GM18499 (cell line): ENCODE measurements around the gene PPA1.
"Not testable (repeated sequence)": the region's sequence is repeated elsewhere in the genome, so short reads cannot be mapped to it uniquely, and the experiment has no call there.

Experiments
- ATAC-seq: cut with Tn5 transposase; IDR thresholded peaks from one replicate; pipeline ENCODE4 v1.9.1; 2021; ENCODE audit warnings: moderate number of reproducible peaks; ENCODE audit not compliant: insufficient read depth, unreplicated experiment

Gene PPA1

DNA sequence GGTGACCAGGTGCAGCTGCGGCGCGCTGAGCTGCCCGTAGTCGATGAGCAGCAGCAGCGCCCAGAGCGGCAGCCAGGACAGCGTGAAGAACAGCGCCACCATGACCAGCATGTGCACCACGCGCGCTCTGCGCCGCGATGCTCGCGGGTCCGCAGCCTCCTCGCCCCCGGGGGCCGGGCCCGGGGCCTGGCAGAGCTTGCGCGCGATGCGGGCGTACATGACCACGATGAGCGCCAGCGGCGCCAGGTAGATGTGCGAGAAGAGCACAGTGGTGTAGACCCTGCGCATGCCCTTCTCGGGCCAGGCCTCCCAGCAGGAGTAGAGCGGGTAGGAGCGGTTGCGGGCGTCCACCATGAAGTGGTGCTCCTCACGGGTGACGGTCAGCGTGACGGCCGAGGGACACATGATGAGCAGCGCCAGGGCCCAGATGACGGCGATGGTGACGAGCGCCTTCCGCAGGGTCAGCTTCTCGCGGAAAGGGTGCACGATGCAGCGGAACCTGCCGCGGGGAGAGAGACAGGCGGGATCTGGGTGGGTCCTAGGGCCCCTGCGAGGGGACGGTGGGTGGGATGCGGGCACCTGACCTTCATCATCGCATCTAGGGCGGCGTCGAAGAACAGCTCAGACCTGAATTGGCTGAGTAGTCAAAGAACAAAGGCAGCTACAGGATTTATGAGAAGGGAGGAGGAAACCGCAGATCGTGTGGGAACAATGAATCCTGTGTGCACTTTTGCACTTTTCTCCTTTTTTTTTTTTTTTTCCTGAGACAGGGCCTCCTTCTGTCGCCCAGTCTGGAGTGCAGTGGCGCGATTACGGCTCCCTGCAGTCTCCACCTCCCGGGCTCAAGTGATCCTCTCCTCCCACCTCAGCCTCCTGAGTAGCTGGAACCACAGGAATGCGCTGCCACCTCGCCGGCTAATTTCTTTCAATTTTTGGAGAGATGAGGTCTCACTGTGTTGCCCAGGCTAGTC, 22.4 kb upstream of the PPA1 start:
- no peak for ATAC-seq

DNA sequence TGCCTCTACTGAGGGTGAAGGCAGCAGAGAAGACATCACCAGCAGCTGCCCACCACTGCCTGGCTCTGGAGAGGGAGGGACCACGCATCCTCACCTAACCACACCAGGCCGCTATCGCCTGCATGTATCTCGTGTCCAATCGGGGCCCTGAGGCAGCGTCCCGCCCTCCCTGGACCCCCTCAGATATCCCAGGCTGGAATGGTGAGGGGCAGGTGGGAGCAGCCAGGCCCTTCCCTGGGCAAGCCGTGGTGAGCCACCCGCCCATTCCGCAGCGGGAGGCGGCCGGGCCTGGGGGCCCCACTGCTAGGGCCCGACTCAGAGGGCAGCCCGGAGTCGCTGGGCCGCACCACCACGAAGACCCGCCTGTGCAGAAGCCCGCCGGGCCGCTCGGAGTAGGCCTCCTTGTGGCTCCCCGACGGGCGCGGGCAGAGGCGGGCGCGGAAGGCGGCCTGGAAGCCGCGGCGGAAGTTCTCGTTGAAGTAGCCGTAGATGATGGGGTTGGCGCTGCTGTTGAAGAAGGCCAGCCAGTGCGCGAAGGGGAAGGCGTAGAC, 21.6 kb upstream of the PPA1 start:
- ATAC-seq = no peak

DNA sequence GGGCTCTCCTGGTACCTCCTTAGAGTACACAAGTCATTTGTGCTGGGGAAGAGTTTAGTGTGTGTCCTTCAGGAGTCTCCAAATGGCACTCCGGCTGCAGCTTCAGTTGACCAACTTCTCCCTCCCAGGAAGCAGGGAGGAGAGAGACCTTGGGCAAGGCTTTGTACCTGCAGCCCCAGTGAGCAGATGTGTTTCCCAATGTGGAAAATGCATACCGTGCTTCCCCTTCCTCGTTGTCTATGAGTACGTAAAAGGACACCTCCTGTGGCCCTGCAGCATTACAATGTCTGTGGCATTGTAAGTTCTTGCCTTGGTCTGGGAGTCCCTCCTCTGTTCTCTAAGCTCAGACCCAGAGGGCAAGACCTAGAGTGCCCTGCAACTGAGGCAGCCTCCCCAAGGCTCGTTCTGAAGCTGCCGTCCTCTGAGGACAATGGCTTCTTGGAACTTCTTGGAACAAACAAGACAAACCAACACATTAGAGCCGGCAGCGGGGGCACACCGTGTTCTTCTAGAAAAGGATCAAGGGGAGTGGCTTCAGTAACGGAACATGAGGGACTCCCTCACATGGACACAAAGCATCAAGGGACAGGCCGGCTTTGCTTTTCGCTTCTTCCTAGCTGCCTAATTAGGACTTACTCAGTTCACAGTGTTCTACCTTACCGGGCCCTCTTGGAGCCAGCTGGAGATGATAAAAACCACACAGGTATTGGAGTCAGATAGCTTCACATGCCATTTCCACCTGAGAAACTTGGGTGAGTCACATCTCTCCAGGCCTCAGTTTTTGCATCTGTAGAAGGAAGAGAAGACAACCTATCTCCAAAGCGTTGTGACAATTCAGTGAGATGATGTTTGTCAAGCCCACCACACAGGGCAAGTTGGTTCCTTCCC, 20.9 kb upstream of the PPA1 start:
- ATAC-seq = no peak

DNA sequence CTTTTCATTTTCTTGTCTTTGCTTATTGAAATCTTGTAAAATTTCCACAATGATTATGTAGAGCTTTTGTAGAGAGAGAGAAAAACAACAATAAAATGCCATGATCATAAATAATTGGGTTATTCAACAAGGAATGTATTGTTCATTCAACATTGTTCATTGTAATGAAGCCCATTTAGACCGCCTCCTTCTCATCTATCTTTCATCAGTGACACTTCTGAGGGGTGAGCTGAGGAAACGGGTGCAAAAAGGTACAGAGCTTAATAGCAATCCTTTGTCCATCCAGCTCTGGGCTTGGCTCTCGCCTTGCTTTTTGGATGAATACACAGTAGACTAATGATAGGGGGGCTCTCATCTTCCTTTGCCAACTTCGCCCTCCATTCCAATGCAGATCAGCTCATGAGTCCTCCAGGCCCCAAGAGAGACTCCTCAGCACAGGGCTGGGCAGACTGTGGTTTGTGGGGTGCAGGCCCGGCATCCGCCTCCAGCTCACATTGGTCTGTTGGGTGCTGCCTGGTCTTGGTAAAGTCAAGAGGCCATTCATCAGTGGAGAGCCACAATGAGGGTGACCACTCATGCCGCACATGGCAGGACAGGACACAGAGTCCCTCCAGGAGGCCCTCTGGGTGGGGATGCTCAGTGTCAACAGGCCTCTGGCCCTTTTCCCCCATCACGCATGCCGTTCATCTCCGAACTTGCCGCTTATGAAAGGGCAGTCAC, 17.9 kb upstream of the PPA1 start:
- no peak for ATAC-seq

DNA sequence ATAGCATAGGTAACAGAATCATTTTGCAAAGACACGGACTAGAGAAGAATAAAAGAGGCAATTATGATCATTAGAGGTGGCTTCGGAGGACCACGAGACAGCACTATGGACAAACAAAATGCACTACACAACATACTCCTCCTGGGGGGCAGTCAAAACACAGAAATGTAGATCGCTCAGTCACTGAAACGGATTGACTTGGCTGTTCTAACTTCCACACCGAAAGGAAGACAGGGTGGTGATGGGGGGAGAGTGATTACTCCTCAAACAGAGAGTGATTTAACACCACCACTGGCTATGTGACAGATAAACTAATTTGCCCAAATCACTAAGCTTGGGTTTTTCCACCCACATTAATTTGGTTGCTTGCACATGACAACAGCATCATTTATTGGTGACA, 14.1 kb upstream of the PPA1 start:
- no peak for ATAC-seq

DNA sequence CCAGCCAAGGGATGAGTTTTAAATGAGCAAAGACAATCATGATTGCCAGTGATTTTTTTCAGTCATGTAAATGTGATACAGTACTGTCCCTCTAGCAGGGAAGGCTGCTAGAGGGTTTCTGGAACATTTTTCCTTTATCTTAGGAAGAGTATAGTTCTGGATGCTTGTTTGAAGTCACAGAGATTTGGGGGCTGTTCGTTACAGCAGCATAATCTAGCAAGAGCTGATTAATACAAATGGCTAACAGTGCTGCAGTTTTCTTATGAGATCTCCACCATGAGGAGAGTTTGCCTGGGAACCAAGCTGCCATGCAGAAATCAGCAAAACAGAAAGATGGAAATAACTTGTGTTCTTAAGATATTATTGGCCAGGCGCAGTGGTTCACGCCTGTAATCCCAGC, 7.9 kb upstream of the PPA1 start:
- no peak for ATAC-seq

DNA sequence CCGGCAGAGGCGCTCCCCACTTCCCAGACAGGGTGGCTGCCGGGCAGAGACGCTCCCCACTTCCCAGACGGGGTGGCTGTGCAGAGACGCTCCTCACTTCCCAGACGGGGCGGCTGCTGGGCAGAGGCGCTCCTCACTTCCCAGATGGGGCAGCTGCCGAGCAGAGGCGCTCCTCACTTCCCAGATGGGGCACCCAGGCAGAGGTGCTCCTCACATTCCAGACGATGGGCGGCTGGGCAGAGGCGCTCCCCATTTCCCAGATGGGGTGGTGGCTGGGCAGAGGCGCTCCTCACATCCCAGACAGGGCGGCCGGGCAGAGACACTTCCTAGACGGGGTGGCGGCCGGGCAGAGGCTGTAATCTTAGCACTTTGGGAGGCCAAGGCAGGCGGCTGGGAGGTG, 6.8 kb upstream of the PPA1 start:
- not testable (repeated sequence) for ATAC-seq

DNA sequence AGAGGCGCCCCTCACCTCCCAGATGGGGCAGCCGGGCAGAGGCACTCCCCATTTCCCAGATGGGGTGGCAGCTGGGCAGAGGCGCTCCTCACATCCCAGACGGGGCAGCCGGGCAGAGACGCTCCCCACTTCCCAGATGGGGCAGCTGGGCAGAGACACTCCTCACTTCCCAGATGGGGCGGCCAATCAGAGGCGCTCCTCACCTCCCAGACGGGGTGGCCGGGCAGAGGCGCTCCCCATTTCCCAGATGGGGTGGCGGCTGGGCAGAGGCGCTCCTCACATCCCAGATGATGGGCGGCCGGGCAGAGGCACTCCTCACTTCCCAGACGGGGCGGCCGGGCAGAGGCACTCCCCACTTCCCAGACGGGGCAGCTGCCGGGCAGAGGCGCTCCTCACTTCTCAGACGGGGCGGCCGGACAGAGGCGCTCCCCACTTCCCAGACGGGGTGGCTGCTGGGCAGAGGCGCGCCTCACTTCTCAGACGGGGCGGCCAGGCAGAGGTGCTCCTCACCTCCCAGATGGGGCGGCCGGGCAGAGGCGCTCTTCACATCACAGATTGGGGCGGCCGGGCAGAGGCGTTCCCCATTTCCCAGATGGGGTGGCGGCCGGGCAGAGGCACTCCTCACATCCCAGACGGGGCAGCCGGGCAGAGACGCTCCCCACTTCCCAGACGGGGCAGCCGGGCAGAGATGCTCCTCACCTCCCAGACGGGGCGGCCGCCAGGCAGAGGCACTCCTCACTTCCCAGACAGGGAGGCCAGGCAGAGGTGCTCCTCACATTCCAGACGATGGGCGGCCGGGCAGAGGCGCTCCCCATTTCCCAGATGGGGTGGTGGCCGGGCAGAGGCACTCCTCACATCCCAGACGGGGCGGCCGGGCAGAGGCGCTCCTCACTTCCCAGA, 6.1 kb upstream of the PPA1 start:
- ATAC-seq = not testable (repeated sequence)

DNA sequence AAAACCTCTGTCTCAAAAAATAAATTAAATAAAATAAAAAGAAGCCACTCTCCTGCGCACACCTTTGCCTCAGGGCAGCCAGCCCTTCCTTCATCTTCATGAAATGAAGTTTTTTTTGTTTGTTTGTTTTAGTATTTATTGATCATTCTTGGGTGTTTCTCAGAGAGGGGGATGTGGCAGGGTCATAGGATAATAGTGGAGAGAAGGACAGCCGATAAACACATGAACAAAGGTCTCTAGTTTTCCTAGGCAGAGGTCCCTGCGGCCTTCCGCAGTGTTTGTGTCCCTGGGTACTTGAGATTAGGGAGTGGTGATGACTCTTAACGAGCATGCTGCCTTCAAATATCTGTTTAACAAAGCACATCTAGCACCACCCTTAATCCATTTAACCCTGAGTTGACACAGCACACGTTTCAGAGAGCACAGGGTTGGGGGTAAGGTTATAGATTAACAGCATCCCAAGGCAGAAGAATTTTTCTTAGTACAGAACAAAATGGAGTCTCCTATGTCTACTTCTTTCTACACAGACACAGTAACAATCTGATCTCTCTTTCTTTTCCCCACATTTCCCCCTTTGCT, 4.8 kb upstream of the PPA1 start:
- ATAC-seq = not testable (repeated sequence)

DNA sequence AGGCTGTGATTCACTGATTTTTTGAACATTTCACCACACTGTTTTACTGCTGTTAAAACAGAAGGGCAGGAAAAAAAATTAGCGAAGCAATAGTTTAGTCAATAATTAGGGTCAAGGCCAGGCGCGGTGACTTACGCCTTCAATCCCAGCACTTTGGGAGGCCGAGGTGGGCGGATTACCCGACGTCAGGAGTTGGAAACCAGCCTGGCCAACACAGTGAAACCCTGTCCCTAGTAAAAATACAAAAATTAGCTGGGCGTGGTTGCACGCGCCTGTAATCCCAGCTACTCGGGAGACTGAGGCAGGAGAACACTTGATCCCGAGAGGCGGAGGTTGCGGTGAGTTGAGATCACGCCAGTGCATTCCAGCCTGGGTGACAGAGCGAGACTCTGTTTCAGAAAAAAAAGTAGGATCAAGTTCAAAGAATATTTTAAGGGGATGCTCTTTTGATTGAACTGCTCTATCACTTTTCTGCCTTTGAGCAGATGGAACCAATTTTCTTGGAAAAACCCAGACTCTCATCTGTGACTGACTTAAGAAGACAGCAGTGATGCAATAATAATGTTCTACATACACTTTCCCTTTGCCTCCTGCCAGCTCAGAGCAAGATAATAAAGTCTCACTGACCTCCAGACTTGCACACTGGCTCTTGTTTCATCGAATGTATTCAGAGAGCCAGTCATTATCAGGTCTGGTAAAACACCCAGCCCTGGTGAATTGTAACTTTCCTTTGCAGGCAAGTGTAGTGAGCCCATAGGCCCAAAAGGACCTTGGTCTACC, 1.6 kb upstream of the PPA1 start:
- no peak for ATAC-seq

DNA sequence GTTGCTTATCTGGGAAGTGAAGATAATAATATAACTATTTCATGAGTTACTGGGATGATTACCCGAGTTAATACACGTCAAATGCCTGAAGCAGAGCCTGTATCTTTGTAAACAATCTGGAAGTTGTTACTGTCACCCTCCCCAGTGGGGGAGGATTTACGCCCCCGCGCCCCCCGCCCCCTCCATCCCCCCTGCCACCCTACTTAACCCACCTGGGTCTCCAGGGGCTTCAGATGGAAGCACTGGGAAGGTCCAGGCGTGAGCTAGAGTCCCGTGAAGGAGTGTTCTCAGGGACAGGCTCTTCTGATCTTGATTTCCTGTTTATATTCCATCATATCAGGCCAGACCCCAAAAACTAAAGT, 691 bp upstream of the PPA1 start:
- ATAC-seq = no peak

DNA sequence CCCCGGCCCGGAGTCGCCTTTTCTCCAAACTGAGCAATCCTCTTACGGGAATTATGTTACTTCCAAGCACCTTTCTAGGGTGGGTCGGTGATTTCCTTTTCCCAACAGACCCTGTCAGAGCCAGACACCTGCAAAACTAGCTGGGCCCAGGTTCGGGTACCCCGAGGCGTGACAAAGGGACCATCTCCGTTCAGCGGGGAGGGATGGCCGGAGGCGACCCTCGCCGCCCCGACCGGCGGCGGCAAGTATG, 445 bp downstream of the PPA1 start:
- ATAC-seq = no peak

DNA sequence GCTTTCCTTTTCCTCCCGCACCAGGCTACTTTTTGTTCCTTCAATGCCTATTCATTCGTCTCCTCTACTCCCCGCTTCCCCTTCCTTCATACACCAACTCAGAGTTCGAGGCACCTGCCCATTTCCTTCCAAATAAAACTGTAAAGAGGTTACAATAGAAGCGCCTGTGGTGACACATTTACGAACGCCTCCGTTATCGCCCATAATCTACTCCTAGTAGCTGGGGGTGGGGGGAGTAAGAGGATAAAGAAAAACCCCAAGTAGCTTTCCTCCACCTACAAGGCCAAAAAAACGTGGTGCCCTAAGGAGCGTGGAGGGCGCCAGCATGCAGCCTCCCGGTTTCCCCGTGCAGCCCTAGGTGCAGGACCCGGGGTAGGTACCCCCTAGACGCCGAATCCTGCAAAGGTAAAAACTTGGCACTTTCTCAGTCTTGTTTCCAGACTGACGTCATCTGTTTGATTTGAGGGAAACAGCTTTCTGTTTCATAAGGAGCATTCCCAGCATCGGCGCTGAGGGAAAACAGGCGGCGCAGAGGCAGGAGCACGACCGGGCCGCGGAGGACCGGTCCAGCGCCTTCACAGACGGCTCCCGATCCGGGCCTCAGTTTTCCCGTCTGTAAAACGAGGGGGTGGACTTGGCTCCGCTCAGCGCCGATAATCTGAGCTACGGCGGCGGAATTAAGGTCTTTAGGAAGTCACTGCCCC, 922 bp downstream of the PPA1 start:
- no peak for ATAC-seq

DNA sequence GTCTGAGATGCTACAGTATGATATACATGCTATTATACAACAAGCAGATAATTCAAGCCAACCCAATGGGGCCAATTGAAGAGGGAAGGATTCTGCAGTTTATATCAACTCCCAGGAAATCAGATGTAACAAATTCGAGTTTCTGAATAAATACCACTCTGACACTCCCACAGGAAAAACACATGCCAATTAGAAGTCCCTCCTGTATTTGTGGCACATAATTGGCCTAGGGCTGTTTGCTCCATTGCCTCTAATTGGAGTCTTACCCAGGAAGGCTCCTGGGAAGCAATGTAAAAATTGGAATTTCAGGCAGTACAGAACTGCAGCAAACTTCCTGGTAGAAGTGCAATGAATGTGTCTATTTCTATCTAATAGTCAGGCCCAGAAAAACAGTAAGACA, 4.7 kb downstream of the PPA1 start:
- ATAC-seq = no peak

DNA sequence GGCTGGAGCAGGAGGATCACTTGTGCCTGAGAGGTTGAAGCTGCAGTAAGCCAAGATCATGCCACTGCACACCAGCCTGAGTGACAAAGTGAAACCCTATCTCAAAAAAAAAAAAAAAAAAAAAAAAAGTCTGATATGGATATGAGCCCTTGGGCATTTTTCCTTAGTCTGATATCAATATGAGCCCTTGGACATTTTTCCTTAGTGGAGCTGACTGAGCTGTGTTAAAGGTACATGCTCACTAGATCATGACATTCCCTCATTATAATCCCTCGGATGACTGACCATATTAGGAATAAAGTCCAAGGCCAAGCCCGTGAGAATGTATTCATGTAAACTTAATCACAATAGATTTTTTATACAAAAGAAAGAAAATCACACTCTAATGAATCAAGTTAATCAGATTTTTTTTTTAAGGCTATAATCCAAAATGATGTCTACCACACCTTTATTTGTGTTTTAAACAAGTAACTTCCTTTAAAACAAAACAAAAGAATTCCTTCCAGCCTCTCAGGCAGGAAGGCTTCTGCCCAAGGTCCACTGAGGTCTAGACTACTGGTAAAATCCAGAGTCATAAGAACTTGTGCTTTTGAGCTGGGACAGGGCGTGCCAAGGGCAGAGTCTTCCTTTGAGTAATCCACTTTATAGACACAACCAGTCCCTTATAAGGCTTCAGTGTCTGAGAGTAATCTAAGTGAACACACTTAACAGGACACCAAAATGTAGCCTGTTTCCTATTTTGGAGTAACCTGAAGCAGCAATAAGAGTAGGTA, 5.5 kb downstream of the PPA1 start:
- no peak for ATAC-seq

DNA sequence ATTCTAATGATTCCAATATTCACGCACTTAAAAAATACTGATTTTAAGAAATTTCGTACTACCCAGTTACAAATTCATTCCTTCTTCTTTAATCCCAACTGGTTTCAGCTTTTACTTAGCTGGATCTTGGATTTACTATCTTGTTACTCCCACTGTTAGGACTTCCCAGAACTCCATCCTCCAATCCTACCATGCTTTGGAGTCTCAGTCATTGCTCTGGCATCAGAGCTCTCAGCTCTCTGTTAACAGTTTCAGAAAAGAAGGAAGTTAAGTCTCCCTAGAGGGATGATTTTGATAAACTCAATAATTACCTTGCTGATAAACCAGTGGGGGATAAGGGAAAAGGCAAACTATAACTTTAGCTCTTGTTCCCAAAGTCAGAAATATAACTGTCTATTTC, 9.5 kb downstream of the PPA1 start:
- no peak for ATAC-seq

DNA sequence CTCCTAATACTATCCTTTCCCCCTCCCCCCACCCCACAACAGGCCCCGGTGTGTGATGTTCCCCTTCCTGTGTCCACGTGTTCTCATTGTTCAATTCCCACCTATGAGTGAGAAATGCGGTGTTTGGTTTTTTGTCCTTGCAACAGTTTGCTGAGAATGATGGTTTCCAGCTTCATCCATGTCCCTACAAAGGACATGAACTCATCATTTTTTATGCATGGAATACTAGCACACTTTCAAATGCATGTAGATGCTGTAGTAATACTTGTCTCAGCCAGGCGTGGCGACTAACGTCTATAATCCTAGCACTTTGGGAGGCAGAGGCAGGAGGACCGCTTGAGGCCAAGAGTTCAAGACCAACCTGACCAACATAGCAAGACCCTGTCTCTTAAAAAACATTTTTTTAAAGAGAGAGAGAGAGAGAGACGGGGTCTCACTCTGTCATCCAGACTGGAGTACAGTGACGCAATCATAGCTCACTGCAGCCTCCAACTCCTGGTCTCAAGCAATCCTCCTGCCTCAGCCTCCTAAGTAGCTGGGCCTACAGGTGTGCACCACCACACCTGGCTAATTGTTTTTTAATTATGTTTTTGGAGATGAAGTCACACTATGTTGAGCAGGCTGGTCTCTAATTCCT, 10.3 kb downstream of the PPA1 start:
- not testable (repeated sequence) for ATAC-seq
